ENCODE measurements around the gene VMP1.

Gene VMP1

DNA sequence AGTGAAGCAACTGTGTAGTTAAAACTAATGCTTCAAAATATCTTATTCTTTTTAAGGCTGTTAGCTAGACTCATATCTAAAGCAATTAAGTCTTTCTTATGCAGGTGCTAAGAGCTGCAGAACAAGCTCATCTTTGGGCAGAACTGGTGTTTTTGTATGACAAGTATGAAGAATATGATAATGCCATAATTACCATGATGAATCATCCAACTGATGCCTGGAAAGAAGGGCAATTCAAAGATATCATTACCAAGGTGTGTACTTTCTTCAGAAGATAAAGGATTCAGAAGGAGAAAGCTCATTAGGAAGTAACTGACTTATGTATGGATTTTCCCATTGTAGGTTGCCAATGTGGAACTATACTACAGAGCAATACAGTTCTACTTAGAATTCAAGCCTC lies 24.2 kb upstream of the VMP1 start:
- no peak overlapping the region for H3K27ac ChIP-seq (ENCODE audit: low read depth, low read length)

DNA sequence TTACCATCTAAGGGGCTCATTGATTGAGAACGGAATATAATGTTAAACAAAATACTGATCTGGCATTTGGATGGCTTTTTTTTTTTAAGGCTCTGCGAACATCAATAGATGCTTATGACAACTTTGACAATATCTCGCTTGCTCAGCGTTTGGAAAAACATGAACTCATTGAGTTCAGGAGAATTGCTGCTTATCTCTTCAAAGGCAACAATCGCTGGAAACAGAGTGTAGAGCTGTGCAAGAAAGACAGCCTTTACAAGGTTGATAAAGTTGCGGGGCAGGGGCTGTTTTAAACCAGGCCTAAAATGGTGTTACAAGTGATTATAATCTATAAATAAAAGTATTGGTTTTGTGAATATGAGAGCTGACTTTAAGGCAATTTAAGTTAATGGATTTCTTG lies 22.5 kb upstream of the VMP1 start:
- peaks cover 0 to 5% of the 10 kb centered on the region in 2 donors for H3K4me1 ChIP-seq (ENCODE audit: control insufficient read depth in 1 of 2, insufficient read depth in 2 of 2, low read length in 2 of 2)
- no peak overlapping the region for H3K9ac ChIP-seq (ENCODE audit: low read depth in 1 of 2, low read length in 2 of 2)
- no peak overlapping the region for H3K4me3 ChIP-seq (ENCODE audit: low read depth in 1 of 2, low read length in 2 of 2)
- H3K36me3 ChIP-seq (ENCODE audit: control insufficient read depth in 1 of 2, insufficient read depth in 2 of 2, low read length in 2 of 2): peaks cover 57 to 97% of the 10 kb centered on the region in 2 donors
- H3K9me3 ChIP-seq (ENCODE audit: control insufficient read depth in 1 of 2, low read length in 2 of 2): no peaks in the 10 kb centered on the region
- H3K27me3 ChIP-seq (ENCODE audit: control insufficient read depth in 1 of 2, insufficient read depth in 2 of 2, low read length in 2 of 2): no peaks in the 10 kb centered on the region
- H3K27ac ChIP-seq (ENCODE audit: low read depth, low read length): no peak overlapping the region

More for the DNA sequence above, 24.2 kb upstream of the VMP1 start:
- Histone ChIP-seq H3K9me3 (ENCODE audit: control insufficient read depth in 1 of 2, low read length in 2 of 2) (no peaks in the 10 kb centered on the region), H3K4me3 (ENCODE audit: low read depth in 1 of 2, low read length in 2 of 2) (no peak overlapping the region), H3K36me3 (ENCODE audit: control insufficient read depth in 1 of 2, insufficient read depth in 2 of 2, low read length in 2 of 2) (peaks cover 69 to 93% of the 10 kb centered on the region in 2 donors), H3K4me1 (ENCODE audit: control insufficient read depth in 1 of 2, insufficient read depth in 2 of 2, low read length in 2 of 2) (peaks cover 0 to 5% of the 10 kb centered on the region in 2 donors), H3K27me3 (ENCODE audit: control insufficient read depth in 1 of 2, insufficient read depth in 2 of 2, low read length in 2 of 2) (no peaks in the 10 kb centered on the region), H3K9ac (ENCODE audit: low read depth in 1 of 2, low read length in 2 of 2) (no peak overlapping the region)

DNA sequence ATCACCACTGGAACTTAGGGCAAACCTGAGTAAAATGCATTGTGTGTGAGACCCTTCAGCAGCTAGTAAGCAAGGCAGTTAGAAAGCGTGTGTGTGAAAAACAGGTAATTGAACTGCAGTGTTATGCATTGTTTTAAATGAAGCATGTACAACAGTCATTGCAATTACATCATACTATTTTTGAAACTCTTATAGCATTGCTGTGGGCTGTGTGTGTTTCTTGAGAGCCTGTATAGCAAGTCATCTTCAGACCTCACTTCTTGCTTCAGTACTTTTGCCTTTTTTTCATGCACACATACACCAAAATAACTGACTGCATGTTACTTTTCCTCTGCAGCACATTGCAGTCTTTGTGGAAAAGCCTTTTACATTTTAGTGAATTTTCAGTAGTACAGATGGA lies 19.4 kb upstream of the VMP1 start:
- H3K27me3 ChIP-seq (ENCODE audit: control insufficient read depth in 1 of 2, insufficient read depth in 2 of 2, low read length in 2 of 2): no peaks in the 10 kb centered on the region
- peaks cover 36 to 89% of the 10 kb centered on the region in 2 donors for H3K36me3 ChIP-seq (ENCODE audit: control insufficient read depth in 1 of 2, insufficient read depth in 2 of 2, low read length in 2 of 2)
- H3K9ac ChIP-seq (ENCODE audit: low read depth in 1 of 2, low read length in 2 of 2): no peak overlapping the region
- peaks cover 0 to 5% of the 10 kb centered on the region in 2 donors for H3K4me1 ChIP-seq (ENCODE audit: control insufficient read depth in 1 of 2, insufficient read depth in 2 of 2, low read length in 2 of 2)
- H3K9me3 ChIP-seq (ENCODE audit: control insufficient read depth in 1 of 2, low read length in 2 of 2): no peaks in the 10 kb centered on the region
- no peak overlapping the region for H3K27ac ChIP-seq (ENCODE audit: low read depth, low read length)
- H3K4me3 ChIP-seq (ENCODE audit: low read depth in 1 of 2, low read length in 2 of 2): no peak overlapping the region

DNA sequence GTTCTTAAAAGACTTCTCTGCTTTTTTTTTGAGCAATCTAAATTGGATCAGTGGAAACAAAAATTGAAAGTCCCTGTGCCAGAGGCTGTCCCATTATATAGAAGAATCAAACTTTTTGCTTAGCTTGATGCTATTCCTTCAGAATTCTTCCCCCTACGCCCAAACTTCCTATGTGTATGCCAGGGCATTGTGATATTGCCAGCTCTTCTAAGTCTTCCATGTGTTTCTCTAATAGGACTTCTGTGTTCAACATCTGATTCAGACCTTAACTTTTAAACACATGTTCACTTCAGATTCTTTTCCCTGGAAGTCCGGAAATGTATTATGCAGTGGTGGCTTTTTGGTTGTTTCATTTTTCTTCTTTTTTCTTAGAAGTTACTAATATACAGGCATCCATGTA lies 19.0 kb upstream of the VMP1 start:
- H3K4me1 ChIP-seq (ENCODE audit: control insufficient read depth in 1 of 2, insufficient read depth in 2 of 2, low read length in 2 of 2): peaks cover 0 to 2% of the 10 kb centered on the region in 2 donors
- H3K27me3 ChIP-seq (ENCODE audit: control insufficient read depth in 1 of 2, insufficient read depth in 2 of 2, low read length in 2 of 2): no peaks in the 10 kb centered on the region
- no peak overlapping the region for H3K4me3 ChIP-seq (ENCODE audit: low read depth in 1 of 2, low read length in 2 of 2)
- no peak overlapping the region for H3K27ac ChIP-seq (ENCODE audit: low read depth, low read length)
- H3K9me3 ChIP-seq (ENCODE audit: control insufficient read depth in 1 of 2, low read length in 2 of 2): no peaks in the 10 kb centered on the region
- no peak overlapping the region for H3K9ac ChIP-seq (ENCODE audit: low read depth in 1 of 2, low read length in 2 of 2)
- peaks cover 35 to 88% of the 10 kb centered on the region in 2 donors for H3K36me3 ChIP-seq (ENCODE audit: control insufficient read depth in 1 of 2, insufficient read depth in 2 of 2, low read length in 2 of 2)

DNA sequence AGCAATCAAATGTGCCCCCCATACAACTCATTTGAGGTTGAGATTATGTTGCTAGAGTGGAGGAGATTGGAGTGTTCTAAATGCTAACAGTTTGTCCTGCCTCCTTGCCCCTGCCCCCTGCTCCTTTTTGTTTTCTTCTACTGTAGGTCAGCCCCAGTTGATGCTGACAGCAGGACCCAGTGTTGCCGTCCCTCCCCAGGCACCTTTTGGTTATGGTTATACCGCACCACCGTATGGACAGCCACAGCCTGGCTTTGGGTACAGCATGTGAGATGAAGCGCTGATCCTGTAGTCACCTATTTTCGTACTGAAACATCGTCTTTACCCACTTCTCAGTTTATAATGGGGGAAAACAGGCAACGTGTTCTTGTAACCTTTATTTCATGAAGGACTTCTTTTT lies 13.9 kb upstream of the VMP1 start:
- Histone ChIP-seq H3K4me1 (ENCODE audit: control insufficient read depth in 1 of 2, insufficient read depth in 2 of 2, low read length in 2 of 2) (peaks cover 4 to 17% of the 10 kb centered on the region in 2 donors), H3K27me3 (ENCODE audit: control insufficient read depth in 1 of 2, insufficient read depth in 2 of 2, low read length in 2 of 2) (no peaks in the 10 kb centered on the region), H3K4me3 (ENCODE audit: low read depth in 1 of 2, low read length in 2 of 2) (no peak overlapping the region), H3K9me3 (ENCODE audit: control insufficient read depth in 1 of 2, low read length in 2 of 2) (no peaks in the 10 kb centered on the region), H3K36me3 (ENCODE audit: control insufficient read depth in 1 of 2, insufficient read depth in 2 of 2, low read length in 2 of 2) (peaks cover 28 to 87% of the 10 kb centered on the region in 2 donors), H3K9ac (ENCODE audit: low read depth in 1 of 2, low read length in 2 of 2) (no peak overlapping the region), H3K27ac (ENCODE audit: low read depth, low read length) (no peak overlapping the region)

DNA sequence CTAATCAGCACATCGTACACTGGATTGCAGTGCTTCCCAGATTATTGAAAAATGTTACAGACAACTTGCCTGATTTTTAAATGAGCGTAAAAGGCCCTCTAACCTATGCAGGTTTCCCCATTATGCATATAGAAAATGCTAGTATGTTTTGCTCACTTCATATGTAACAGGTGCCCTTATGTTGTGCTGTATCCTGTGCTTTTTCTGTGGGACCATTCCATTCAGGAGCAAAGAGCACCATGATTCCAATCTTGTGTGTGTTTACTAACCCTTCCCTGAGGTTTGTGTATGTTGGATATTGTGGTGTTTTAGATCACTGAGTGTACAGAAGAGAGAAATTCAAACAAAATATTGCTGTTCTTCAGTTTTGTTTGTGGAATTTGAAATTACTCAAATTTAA lies 13.1 kb upstream of the VMP1 start:
- Histone ChIP-seq H3K27me3 (ENCODE audit: control insufficient read depth in 1 of 2, insufficient read depth in 2 of 2, low read length in 2 of 2) (no peaks in the 10 kb centered on the region), H3K4me1 (ENCODE audit: control insufficient read depth in 1 of 2, insufficient read depth in 2 of 2, low read length in 2 of 2) (peaks cover 4 to 17% of the 10 kb centered on the region in 2 donors), H3K36me3 (ENCODE audit: control insufficient read depth in 1 of 2, insufficient read depth in 2 of 2, low read length in 2 of 2) (peaks cover 28 to 87% of the 10 kb centered on the region in 2 donors), H3K9ac (ENCODE audit: low read depth in 1 of 2, low read length in 2 of 2) (no peak overlapping the region), H3K4me3 (ENCODE audit: low read depth in 1 of 2, low read length in 2 of 2) (no peak overlapping the region), H3K27ac (ENCODE audit: low read depth, low read length) (no peak overlapping the region), H3K9me3 (ENCODE audit: control insufficient read depth in 1 of 2, low read length in 2 of 2) (no peaks in the 10 kb centered on the region)

DNA sequence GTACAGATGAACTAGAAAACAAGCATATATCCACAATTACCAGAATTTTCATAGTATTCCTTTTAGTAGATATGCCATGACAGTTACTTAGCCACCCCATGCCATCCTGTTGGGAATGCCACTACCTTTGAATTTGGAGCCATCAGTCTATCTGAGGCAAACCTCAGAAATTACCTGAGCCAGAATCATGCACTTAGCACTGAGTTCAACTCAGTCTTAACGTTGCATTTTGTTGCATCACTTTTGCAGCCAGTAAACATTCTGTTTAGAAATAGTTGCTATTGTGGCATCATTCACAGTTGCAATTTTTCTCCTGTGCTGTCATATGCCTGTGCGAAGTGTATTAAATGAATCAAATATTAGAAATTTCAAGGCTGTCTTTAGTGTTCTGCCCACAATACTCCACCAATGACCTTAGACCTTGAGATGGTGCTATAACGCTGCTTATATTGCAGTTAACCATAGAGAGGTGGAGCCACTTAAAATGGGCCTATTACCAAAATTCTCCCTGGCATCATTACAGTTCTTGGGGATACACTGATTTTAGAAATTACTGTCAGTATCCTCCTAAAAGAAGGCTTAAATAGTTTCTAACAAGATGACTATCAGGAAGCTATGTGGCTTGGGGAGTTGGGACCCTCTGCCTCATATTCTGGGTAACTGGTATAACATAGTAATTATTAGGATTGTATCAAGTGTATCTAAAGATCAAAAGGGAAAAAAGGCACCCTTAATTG lies 11.3 kb upstream of the VMP1 start:
- Histone ChIP-seq H3K4me1 (ENCODE audit: control insufficient read depth in 1 of 2, insufficient read depth in 2 of 2, low read length in 2 of 2) (peaks cover 4 to 17% of the 10 kb centered on the region in 2 donors), H3K4me3 (ENCODE audit: low read depth in 1 of 2, low read length in 2 of 2) (no peak overlapping the region), H3K9ac (ENCODE audit: low read depth in 1 of 2, low read length in 2 of 2) (no peak overlapping the region), H3K27ac (ENCODE audit: low read depth, low read length) (no peak overlapping the region), H3K9me3 (ENCODE audit: control insufficient read depth in 1 of 2, low read length in 2 of 2) (no peaks in the 10 kb centered on the region), H3K36me3 (ENCODE audit: control insufficient read depth in 1 of 2, insufficient read depth in 2 of 2, low read length in 2 of 2) (peaks cover 28 to 77% of the 10 kb centered on the region in 2 donors), H3K27me3 (ENCODE audit: control insufficient read depth in 1 of 2, insufficient read depth in 2 of 2, low read length in 2 of 2) (no peaks in the 10 kb centered on the region)

DNA sequence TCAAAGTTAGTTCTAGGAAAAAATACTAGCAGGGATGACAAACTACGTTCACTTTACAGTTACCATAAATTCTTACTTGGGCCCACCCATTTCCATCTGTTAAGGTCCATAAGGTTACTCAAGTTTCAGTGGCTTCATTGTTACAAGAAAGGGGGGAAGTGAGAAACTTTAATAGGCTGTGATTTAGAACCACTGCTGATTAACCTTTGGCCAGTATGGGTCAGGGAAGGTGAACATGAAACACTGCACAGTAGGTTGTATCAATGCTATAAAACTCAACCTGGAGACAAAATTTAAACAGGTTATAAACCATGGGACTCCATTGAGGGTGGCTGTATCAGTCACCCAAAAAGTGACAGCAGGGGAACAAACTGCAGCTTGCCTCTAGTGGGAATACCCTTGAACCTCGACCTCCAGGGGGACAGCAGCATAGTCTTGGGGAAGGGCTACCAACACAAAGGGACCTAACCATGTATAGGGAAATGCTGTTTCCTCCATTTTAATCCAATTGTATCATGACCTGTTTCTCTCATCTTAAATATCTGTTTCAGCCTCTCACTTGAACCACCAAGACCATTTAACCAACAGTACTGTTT lies 10.7 kb upstream of the VMP1 start:
- peaks cover 4 to 17% of the 10 kb centered on the region in 2 donors for H3K4me1 ChIP-seq (ENCODE audit: control insufficient read depth in 1 of 2, insufficient read depth in 2 of 2, low read length in 2 of 2)
- H3K27ac ChIP-seq (ENCODE audit: low read depth, low read length): no peak overlapping the region
- H3K36me3 ChIP-seq (ENCODE audit: control insufficient read depth in 1 of 2, insufficient read depth in 2 of 2, low read length in 2 of 2): peaks cover 28 to 74% of the 10 kb centered on the region in 2 donors
- no peak overlapping the region for H3K4me3 ChIP-seq (ENCODE audit: low read depth in 1 of 2, low read length in 2 of 2)
- no peaks in the 10 kb centered on the region for H3K9me3 ChIP-seq (ENCODE audit: control insufficient read depth in 1 of 2, low read length in 2 of 2)
- no peak overlapping the region for H3K9ac ChIP-seq (ENCODE audit: low read depth in 1 of 2, low read length in 2 of 2)
- no peaks in the 10 kb centered on the region for H3K27me3 ChIP-seq (ENCODE audit: control insufficient read depth in 1 of 2, insufficient read depth in 2 of 2, low read length in 2 of 2)

DNA sequence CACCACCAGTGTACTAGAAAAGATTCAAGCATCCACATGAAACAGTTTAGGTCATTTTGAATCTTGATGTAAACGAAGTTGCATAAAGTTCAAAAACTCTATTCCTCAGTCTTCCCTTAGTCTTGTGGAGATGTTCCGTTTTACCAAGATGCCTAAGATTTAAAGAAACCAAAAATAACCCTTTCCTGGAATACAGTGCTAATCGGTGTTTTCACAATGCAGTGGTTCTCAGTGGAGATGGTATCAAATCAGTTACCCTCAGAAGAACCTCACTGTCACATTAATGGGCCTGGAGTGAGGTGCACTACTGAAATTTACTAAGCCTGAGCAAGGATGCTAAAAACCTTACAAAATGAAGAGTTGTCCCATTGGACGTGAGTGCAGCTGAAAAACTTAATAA lies 9.3 kb upstream of the VMP1 start:
- no peaks in the 10 kb centered on the region for H3K9me3 ChIP-seq (ENCODE audit: control insufficient read depth in 1 of 2, low read length in 2 of 2)
- peaks cover 4 to 17% of the 10 kb centered on the region in 2 donors for H3K4me1 ChIP-seq (ENCODE audit: control insufficient read depth in 1 of 2, insufficient read depth in 2 of 2, low read length in 2 of 2)
- H3K36me3 ChIP-seq (ENCODE audit: control insufficient read depth in 1 of 2, insufficient read depth in 2 of 2, low read length in 2 of 2): peaks cover 25 to 69% of the 10 kb centered on the region in 2 donors
- no peak overlapping the region for H3K4me3 ChIP-seq (ENCODE audit: low read depth in 1 of 2, low read length in 2 of 2)
- H3K9ac ChIP-seq (ENCODE audit: low read depth in 1 of 2, low read length in 2 of 2): no peak overlapping the region
- H3K27me3 ChIP-seq (ENCODE audit: control insufficient read depth in 1 of 2, insufficient read depth in 2 of 2, low read length in 2 of 2): no peaks in the 10 kb centered on the region
- no peak overlapping the region for H3K27ac ChIP-seq (ENCODE audit: low read depth, low read length)

DNA sequence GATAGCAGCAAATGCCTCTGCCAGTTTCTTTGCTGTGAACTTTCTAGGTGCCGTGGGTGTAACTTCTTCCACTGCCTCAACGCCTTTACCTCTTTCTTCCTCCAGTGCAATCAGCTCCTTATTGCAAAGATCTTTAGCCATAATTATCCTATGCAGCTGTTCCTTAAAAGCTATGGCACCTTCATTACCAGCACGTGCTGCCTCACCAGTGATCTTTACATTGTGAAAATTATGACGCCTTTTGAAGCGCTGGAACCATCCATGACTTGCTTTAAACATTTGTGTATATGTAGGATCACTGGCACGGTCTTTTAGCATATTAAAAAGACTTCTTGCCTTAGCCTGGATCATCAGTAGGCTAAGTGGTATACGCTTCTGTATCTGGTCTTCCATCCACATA lies 8.2 kb upstream of the VMP1 start:
- Histone ChIP-seq H3K36me3 (ENCODE audit: control insufficient read depth in 1 of 2, insufficient read depth in 2 of 2, low read length in 2 of 2) (peaks cover 19 to 61% of the 10 kb centered on the region in 2 donors), H3K9ac (ENCODE audit: low read depth in 1 of 2, low read length in 2 of 2) (no peak overlapping the region), H3K9me3 (ENCODE audit: control insufficient read depth in 1 of 2, low read length in 2 of 2) (no peaks in the 10 kb centered on the region), H3K27ac (ENCODE audit: low read depth, low read length) (no peak overlapping the region), H3K27me3 (ENCODE audit: control insufficient read depth in 1 of 2, insufficient read depth in 2 of 2, low read length in 2 of 2) (no peaks in the 10 kb centered on the region), H3K4me3 (ENCODE audit: low read depth in 1 of 2, low read length in 2 of 2) (no peak overlapping the region), H3K4me1 (ENCODE audit: control insufficient read depth in 1 of 2, insufficient read depth in 2 of 2, low read length in 2 of 2) (peaks cover 4 to 17% of the 10 kb centered on the region in 2 donors)

All from duodenal mucosa (tissue), 2 donors.